NOMO-1 (cell line): ENCODE data around the gene MICAL2.

Experiments
- DNase-seq, 2 experiments: peaks; one replicate each; lab custom pipeline; 2025; ENCODE audit not compliant: unreplicated experiment in 2 of 2; lab: John Stamatoyannopoulos, UW

The MICAL2 gene

GRCh38 chr11:12167061-12168000 is 56.9 kb downstream of the MICAL2 start:
- DNase-seq: peak; percentile 70 to 89

GRCh38 chr11:12168114-12168513 is 57.7 kb downstream of the MICAL2 start:
- no peak for DNase-seq

GRCh38 chr11:12169822-12170221 is 59.4 kb downstream of the MICAL2 start:
- no peak for DNase-seq

DNA sequence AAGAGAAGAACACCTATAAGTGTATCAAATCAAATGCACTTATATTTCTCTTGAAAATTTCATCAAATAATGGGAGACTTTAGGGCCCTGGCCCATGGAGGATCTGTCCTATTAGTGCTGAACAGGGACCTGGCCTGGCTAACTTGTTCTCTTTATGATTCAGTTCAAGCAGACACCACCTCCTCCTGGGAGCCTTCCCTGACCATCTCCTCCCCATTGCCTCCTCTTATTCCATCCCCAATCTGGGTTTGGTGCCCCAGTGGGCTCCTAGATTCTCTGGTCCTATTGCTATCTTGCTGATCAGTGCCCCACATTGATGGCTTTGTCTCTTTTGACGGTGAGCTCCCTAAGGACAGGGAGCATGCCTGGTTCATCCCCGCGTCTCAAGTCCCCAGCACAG is 60.1 kb downstream of the MICAL2 start:
- no peak for DNase-seq

- DNase-seq: no peak
Measured at GRCh38 chr11:12170984-12171383, 60.6 kb downstream of the MICAL2 start.

DNA sequence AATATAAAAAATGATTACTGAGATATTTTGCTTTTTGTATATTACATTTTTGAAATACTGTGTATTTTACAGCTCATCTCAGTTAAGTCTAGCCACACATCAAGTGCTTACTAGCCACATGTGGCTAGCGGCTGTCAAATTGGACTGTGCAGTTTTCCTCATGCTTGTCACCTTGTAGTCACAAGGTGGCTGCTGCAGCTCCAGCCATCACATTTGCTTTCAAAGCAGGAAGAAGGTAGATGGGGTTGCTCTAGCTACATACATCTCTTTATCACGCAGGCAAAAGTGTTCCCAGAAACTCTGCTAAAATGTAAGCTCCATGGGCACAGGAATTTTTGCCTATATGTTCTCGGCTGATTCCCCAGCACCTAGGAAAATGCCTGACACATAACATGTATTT is 61.5 kb downstream of the MICAL2 start:
- DNase-seq: no peak

GRCh38 chr11:12172493-12173013 is 62.2 kb downstream of the MICAL2 start:
- DNase-seq: no peak

DNA sequence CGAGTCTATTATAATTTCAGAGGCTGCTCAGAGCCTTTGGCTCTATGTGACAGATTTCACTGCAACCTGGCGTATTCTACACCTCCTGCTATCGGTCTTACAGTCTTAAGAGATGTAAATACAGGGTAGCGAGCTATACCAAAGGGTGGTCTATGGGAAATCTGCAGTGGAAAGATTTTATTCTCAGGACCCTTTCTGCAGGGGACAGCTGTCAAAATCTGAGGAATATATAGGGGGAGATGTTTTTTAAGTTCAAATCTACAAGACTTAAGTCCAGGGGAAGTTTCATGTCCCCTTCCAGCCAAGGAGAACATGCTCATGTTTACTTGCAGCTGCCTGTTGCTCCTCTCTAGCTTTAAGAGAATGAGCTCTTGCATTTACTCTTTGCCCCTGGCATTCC is 62.7 kb downstream of the MICAL2 start:
- DNase-seq: no peak

DNA sequence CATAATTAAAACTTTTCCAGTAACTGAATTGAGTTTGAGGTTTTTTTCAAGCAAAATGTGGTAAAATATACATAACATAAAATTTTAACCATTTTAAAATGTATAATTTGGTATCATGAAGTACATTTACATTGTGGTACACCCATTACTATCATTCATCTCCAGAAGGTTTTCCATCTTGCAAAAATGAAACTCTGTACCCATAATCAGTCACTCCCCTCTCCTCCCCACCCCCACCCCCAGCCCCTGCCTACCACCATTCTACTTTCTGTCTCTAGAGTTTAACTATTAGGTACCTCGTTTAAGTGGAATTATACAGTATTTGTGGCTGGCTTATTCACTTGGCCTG is 63.7 kb downstream of the MICAL2 start:
- no peak for DNase-seq

GRCh38 chr11:12174477-12175143 is 64.2 kb downstream of the MICAL2 start:
- peak; percentile 30 to 89 for DNase-seq

DNA sequence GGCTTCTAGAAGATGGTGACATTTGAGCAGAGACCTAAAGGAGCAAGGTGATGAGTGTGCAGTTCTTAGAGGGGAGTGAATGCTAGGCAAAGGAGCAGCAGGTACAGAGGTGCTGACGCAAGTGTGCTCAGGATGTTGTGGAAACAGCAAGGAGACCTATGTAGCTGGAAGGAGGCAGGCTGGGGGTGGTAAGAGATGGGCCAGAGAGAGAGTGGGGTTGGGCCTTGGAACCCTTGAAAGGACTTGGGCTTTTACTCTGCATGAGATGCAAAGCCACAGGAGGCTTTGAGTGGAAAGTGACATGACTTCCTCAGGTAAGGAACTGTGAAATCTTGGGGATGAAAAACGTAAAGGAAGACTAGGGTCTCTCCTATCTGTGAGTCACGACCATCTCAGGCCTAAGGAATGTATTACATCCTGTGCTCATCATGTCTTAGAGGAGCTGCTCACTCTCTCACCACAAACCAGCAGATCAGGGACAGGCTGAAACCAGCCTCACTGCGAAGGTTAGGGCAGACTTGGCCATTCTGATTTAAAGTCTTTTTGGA is 65.4 kb downstream of the MICAL2 start:
- DNase-seq: no peak

- DNase-seq: no peak
Measured at GRCh38 chr11:12176410-12176809, 66.0 kb downstream of the MICAL2 start.

DNA sequence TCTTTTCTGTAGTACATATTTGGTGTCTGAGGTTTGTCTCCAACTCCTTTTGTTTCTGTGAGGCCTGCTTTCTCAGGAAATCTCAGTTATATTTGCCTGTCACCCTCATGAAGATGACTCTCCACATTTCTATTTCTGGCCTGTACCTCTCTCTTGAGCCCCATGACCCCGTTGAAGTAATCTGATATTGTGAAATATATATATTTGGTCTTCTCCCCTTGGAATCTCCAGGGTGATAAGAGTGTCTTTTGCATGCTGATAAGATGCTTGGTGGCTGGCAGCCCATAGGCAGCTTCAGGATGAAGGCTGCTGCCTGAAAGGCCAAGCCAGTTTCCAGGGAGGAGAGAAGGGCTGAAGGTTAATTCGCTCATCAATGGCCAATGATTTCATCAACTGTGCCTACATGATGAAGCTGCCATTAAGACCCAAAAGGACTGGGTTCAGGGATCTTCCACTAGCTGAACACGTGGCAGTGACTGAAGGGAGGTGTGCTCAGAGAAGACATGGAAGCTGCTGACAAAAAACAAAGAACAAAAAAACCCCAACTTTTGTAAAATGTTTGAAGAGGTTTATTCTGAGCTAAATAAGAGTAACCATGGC is 67.4 kb downstream of the MICAL2 start:
- DNase-seq: no peak

GRCh38 chr11:12179019-12179418 is 68.6 kb downstream of the MICAL2 start:
- no peak for DNase-seq

- no peak for DNase-seq
Measured at GRCh38 chr11:12179531-12179930, 69.1 kb downstream of the MICAL2 start.

DNA sequence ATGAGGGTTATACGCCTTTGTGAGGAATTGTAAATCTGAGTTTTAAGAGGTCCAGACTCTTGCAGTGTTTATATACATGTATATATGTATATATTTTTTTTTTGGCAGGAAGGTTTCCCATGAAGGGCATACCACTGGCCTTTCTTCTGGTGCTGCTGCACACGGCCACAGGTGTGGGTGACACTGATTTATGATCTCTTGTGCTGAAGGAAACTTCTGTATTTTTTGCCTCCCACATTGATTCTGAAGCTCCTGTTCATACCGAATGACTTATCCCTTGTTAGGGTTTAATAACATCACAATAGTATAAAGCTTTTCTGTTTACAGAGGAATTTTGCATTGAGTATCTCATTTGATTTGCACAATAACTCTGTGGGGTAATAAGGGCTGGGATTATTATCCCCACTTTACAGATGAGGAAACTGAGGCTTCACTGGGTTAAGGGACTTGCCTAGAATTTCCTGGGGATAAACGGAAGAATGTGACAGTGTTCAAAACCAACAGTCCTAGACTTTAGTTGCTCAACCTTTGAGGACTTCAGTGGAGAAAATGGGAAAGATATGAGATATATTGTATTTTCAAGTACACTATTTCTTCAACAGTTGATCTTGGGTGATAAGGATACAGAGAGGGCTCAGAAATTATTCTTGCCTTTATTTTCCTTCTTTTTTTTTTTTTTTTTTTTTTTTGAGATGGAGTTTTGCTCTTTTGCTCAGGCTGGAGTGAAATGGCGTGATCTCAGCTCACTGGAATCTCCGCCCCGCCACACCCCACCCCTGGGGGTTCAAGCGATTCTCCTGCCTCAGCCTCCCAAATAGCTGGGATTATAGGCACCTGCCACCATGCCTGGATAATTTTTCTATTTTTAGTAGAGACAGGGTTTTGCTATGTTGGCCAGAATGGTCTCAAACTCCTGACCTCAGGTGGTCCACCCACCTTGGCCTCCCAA is 70.1 kb downstream of the MICAL2 start:
- DNase-seq: no peak

DNA sequence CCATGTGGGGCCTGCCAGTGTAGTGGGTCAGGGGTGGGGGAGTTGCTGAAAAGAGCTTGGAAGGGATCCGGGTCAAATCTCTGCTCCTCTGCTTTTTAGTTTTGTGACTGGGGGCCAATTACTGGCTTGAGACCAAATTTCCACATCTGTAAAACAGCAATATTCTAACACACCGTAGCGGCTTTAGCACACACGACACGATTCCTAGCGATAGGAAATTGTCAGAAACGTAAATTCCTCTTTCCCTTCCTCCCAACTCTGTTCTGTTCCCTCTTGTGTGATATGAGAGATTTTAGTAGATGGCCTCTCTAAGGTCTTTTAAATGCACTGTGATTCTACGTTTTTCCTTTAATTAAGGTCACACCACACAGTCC is 71.9 kb downstream of the MICAL2 start:
- no peak for DNase-seq

GRCh38 chr11:12182676-12183541 is 72.5 kb downstream of the MICAL2 start:
- peak in 1 of 2 experiments; percentile 9 for DNase-seq
